ENCODE measurements around the gene CELF5. TPM values are rescaled to one million over a fixed set of nuclear protein-coding genes. Genes with fewer than 3 reads are reported as not detected.

The CELF5 gene
- total and polyA plus RNA-seq, 7 donors: under 0.01 to 1.1 (median 0.37) TPM; not detected in 1

DNA sequence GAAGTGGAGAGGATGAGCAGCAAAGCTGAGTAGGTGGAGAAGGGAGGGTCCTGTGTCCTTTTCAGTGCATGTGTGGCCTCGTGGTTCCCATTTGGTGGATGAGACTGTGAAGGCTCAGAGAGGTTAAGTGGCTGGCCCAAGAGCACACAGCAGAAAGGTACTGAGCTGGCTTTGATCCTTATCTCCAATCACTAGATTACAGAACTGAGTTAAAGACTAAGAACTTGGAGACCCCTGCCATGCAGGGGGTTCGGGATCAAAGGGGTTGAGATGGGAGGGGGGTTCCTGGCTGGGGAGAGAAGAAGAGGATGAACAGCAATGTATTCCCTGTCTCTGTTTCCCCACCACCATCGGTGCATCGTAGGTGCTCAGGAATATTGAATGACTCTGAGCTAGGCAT, 11.8 kb downstream of the CELF5 start:
- Histone ChIP-seq H3K36me3 (no peaks in the 10 kb centered on the region), H3K4me3 (no peak overlapping the region), H3K27me3 (peaks cover 0 to 11% (median 0%) of the 10 kb centered on the region in 3 donors), H3K4me1 (no peaks in the 10 kb centered on the region), H3K27ac (no peak overlapping the region), H3K9me3 (peaks cover 0 to 3% (median 0%) of the 10 kb centered on the region in 4 donors)
- intact Hi-C loops (cut with DNase I): no loop called here
- WGBS, 2 donors: 62 to 73% methylated on average over 4 of the region's 4 CpGs
- DNase-seq: no peak
- no peak for TF ChIP-seq EP300 (IDR thresholded peaks at IDR 0.05)
- no peak for TF ChIP-seq POLR2A (IDR thresholded peaks at IDR 0.05)
- TF ChIP-seq POLR2AphosphoS5 (IDR thresholded peaks at IDR 0.05): no peak
- TF ChIP-seq, protein P1, sequence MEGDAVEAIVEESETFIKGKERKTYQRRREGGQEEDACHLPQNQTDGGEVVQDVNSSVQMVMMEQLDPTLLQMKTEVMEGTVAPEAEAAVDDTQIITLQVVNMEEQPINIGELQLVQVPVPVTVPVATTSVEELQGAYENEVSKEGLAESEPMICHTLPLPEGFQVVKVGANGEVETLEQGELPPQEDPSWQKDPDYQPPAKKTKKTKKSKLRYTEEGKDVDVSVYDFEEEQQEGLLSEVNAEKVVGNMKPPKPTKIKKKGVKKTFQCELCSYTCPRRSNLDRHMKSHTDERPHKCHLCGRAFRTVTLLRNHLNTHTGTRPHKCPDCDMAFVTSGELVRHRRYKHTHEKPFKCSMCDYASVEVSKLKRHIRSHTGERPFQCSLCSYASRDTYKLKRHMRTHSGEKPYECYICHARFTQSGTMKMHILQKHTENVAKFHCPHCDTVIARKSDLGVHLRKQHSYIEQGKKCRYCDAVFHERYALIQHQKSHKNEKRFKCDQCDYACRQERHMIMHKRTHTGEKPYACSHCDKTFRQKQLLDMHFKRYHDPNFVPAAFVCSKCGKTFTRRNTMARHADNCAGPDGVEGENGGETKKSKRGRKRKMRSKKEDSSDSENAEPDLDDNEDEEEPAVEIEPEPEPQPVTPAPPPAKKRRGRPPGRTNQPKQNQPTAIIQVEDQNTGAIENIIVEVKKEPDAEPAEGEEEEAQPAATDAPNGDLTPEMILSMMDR (IDR thresholded peaks at IDR 0.05): no peak

DNA sequence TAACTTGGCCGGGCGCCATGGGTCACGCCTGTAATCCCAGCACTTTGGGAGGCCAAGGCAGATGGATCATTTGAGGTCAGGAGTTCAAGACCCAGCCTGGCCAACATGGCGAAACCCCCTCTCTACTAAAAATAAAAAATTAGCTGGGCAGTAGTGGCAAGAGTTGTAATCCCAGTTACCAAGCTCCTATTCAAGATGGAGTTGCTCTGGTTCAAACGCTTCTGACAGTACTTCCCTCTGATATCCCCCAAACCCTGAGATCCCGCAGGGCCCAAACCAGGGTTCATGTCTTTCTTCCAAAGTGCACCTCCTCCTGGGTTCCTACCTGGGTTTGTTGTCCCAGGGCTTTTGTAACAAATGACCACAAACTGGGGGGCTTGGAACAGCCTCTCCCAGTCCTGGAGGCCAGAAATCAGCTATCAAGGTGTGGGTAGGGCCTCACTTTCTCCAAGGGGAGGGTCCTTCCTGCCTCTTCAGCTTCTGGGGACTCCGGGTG, 13.7 kb downstream of the CELF5 start:
- Histone ChIP-seq H3K4me3 (no peak overlapping the region), H3K4me1 (no peaks in the 10 kb centered on the region), H3K27ac (no peak overlapping the region), H3K27me3 (peaks cover 0 to 2% (median 0%) of the 10 kb centered on the region in 3 donors), H3K9me3 (peaks cover 0 to 3% (median 0%) of the 10 kb centered on the region in 4 donors), H3K36me3 (no peaks in the 10 kb centered on the region)
- intact Hi-C loops (cut with DNase I): no loop called here
- no peak for DNase-seq
- WGBS, 2 donors: 73 to 86% methylated on average over 7 of the region's 7 CpGs
- TF ChIP-seq POLR2A (IDR thresholded peaks at IDR 0.05) (no peak), POLR2AphosphoS5 (IDR thresholded peaks at IDR 0.05) (no peak), EP300 (IDR thresholded peaks at IDR 0.05) (no peak)
- TF ChIP-seq, protein P1 (IDR thresholded peaks at IDR 0.05): no peak

DNA sequence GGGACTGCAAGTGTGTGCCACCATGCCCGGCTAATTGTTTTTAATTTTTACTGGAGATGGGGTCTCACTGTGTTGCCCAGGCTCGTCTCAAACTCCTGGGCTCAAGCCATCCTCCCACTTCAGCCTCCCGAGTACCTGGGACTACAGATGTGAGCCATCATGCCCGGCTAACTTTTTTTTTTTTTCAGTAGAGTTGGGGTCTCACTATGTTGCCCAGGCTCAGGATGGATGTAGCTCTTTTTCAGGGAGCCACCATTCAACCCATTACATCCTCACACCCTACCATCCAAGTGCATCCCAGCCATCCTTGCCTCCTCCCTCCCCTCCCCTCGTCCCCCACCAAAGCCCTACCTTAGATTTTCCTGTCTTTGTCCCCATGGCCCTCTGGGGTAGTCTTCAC, 14.9 kb downstream of the CELF5 start:
- no peaks in the 10 kb centered on the region for H3K4me1 ChIP-seq
- H3K27ac ChIP-seq: no peak overlapping the region
- TF ChIP-seq POLR2A (IDR thresholded peaks at IDR 0.05) (no peak), POLR2AphosphoS5 (IDR thresholded peaks at IDR 0.05) (no peak), EP300 (IDR thresholded peaks at IDR 0.05) (no peak)
- TF ChIP-seq, protein P1 (IDR thresholded peaks at IDR 0.05): no peak
- WGBS, 2 donors: 80 to 82% methylated on average over 5 of the region's 5 CpGs
- intact Hi-C loops (cut with DNase I): no loop called here
- no peak for DNase-seq
- H3K36me3 ChIP-seq: no peaks in the 10 kb centered on the region
- H3K9me3 ChIP-seq: peaks cover 0 to 3% (median 0%) of the 10 kb centered on the region in 4 donors
- peaks cover 0 to 5% (median 0%) of the 10 kb centered on the region in 3 donors for H3K27me3 ChIP-seq
- H3K4me3 ChIP-seq: no peak overlapping the region

DNA sequence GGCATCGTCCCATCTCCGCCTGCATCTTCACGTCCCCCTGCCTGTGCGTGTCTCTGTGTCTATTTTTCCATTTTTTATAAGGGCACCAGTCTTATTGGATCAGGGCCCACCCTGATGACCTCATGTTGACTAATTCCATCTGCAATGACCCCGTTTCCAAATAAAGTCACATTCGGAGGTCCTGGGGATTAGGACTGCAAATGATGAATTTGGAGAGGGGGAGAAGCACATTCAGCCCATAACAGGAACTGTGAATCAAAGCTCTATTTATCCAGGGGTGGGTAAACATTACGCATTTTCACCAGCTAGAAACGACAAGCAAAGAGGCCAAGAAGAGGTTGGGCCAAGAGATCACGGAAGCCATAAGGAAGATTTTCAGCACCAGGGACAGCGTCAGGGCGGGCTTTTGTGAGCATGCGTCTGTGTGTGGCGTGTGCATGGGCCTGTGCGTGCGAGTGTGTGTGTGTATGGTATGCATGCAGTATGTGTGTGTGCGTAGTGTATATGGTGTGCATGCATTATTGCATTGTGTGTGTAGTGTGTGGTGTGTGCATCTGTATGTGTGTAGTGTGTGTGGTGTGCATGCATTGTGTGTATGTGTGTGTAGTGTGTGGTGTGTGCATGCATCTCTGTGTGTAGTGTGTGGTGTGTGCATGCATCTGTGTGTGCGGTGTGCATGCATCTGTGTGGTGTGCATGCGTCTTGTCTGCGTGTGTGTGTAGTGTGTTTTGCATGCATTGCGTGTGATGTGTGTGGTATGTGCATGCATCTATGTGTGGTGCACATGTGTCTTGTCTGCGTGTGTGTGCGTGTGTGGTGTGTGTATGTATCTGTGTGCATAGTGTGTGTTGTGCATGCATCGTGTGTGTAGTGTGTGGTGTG, 19.6 kb downstream of the CELF5 start:
- Histone ChIP-seq H3K4me3 (no peak overlapping the region), H3K27ac (no peak overlapping the region), H3K27me3 (peaks cover 0 to 19% (median 2%) of the 10 kb centered on the region in 3 donors), H3K9me3 (no peaks in the 10 kb centered on the region), H3K36me3 (no peaks in the 10 kb centered on the region), H3K4me1 (no peaks in the 10 kb centered on the region)
- no peak for TF ChIP-seq EP300 (IDR thresholded peaks at IDR 0.05)
- TF ChIP-seq, protein P1 (IDR thresholded peaks at IDR 0.05): no peak
- no peak for TF ChIP-seq POLR2A (IDR thresholded peaks at IDR 0.05)
- no peak for TF ChIP-seq POLR2AphosphoS5 (IDR thresholded peaks at IDR 0.05)
- 45 to 48% methylated on average over 23 of the region's 23 CpGs for WGBS, 2 donors
- no peak for DNase-seq
- intact Hi-C loops (cut with DNase I): no loop called here

All from sigmoid colon (tissue), 7 donors.